Measurements from ENCODE around the gene TNFRSF11A.

Gene TNFRSF11A

DNA sequence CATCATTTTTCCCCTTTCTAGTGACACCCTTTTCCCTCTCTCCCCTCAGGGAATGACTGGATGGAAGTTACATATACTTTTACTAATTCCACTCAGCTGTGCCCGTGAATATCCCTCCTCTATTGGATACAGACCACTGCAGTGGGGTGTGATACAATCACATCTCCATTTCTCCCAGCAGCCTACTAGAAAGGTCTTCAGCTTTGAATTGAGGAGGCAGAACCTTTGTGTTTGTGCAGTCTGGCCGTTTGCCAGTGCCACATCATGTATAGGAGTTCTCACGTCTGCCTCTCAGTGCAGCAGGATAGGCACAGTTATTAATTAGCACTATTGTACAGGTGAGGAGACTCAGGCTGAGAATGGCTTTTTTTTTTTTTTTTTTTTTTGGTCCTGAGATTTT is 16.4 kb downstream of the TNFRSF11A start:
- in situ Hi-C loops (cut with HindIII; ENCODE audit: low sequenced_read_pairs), result no loop called here

DNA sequence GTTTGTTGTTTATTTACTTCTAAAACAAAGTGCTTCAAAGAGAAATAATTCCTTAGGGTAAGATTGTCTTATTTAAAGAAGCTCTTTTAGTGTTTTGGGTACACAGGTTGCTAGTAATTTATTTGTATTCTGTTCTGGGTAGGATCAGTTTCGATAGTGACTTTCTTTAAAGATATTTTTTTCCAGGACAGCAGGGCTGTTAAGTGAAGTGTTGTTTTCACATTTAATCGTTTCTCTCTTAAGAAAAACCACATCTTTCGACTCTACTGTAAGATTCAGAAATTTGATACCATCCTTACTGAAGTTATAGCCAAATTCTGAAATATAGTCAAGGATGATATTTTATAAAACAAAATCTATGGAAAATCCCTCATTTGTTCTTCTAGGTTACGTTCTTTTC is 17.8 kb downstream of the TNFRSF11A start:
- in situ Hi-C loops (cut with HindIII; ENCODE audit: low sequenced_read_pairs), result no loop called here

DNA sequence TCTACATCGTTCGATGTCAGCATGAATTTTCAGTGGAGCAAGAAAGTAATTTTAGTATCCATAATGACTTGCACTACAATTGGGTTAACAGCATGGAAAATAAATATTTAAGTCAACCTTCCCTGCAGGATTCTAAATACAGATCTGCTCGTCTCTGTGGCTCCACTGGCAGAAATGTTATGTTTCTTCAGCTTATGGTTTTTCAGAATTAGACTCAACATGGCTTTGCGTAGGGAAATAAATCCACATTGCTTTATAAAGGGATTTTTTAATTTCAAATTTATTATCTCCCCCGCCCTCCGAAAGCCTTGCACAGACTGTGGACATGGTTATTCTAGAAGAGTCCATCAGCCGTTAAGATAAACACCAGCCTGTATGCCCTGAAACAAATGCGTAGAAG is 18.2 kb downstream of the TNFRSF11A start:
- in situ Hi-C loops (cut with HindIII; ENCODE audit: low sequenced_read_pairs), result no loop called here

DNA sequence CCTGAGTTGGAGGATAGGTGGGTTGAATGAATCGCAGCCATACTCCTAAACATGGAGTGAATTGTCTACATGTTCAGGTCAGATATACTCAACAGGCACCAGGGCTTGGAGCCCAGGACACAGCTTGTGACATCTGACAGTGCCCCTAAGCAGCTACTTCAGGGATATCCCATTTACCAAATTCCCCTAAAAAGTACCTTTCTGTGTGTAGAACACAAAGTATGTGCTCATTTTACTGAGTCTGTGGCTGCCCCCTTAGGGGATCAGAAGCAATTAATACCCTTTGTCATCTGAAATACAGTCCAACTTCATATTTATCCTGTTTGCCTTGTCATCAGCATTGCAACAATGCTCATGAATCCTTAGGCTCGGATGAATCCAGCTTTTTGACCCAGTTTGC is 20.8 kb downstream of the TNFRSF11A start:
- in situ Hi-C loops (cut with HindIII; ENCODE audit: low sequenced_read_pairs), result no loop called here

DNA sequence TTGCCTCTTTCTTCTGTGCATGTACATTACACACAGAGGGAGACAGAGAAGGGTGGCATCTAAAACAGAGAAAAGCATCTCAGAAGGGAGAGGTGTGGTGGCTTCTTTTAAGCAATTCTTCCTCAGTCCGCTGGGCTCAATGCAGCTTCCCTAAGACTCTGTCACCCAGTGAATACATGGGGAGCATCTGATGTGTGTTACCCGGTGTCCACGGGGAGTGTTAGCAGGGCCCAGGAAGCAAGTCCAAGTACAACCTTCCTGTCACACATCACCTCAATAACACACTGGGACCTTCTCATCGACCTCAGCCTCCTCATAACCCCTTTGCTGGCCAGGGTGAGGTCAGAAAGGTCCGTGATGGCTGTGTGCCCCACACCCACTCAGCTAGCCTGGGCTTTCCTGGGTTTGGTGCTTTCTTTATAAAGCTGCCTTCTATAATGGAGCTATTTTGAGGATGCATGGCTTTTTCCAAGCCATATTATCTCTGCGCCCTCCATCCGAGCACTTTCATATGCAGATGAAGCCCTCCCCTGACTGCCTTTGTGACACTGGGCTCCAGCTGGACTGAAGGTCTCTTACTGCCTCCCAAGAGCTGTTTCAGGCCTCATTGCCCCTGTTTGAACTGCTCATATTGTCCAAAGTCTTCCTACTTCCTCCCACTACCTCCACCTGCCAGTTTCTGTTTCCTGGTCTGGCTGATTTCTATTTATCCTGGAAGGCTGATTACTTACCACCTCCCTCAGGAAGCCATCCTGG is 21.4 kb downstream of the TNFRSF11A start:
- in situ Hi-C loops (cut with HindIII; ENCODE audit: low sequenced_read_pairs), result no loop called here

DNA sequence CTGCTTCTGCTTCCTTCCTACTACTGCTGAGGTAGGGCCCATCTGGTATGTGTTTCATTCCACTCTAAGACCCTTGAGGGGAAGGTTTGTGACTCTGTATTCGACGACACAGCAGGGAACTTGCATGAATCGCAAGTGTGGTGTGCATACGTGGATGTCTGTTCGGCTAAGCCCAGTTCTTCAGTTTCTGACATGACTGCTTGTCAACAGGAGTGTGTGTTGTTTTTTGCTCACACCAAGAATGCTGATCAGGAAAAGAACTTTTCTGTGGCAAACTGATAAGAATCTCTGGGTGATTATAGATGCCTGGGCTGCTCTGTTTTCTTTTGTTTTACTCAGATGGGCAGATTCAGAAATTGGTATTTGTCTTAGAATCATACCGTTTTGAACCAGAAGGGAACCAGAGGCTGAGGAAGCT is 22.0 kb downstream of the TNFRSF11A start:
- in situ Hi-C loops (cut with HindIII; ENCODE audit: low sequenced_read_pairs), result no loop called here

DNA sequence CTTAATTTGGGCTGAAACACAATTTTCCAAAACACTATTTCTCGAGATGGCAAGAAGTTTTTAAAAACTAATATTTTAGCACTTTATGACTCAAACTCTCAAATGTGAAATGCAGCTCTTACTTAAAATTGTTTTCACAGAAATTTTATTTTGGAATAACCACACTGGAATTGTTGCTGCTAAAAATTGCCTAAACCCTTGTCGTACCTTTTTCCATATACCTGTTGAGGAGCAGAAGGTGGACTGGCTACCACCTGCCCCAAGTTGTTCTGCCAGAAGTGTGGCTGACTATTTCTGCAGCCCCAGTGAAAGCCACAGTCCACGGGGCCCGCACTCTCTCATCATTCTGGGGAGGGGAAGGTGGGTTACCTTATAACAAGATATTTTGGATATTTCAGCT is 23.4 kb downstream of the TNFRSF11A start:
- in situ Hi-C loops (cut with HindIII; ENCODE audit: low sequenced_read_pairs), result no loop called here

DNA sequence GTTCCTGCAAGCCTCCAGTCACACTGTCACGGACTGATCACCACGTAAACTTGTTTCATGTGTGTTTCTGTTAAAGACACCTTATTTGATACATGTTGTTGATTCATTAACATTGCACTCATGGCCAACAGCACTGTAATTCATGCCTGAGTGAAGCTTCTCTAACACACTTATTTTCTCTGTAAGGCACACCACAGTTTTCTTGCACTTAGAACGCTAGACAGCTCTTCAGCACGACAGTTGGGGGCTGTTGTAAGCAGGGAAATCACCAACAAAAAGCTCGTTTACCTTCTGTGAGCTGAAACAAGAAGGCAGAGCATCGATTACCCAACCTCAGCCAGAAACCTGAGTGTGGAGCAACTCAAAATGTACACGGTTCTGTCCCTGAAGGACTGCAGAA is 28.1 kb downstream of the TNFRSF11A start:
- in situ Hi-C loops (cut with HindIII; ENCODE audit: low sequenced_read_pairs), result no loop called here

DNA sequence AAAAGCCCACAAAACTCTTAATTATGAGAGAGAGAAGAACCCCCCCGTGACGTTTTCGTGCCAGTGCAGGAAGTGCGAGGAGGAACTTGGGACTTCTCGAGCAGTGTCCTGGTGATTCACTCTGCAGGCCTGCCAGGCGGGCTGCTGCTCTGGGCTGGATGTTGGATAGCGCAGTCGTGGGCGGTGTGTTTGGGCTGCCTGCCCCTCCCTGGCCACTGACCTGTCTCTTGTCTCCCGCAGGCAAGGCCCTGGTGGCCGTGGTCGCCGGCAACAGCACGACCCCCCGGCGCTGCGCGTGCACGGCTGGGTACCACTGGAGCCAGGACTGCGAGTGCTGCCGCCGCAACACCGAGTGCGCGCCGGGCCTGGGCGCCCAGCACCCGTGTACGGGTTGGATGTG is 29.0 kb downstream of the TNFRSF11A start:
- in situ Hi-C loops (cut with HindIII; ENCODE audit: low sequenced_read_pairs), result no loop called here

DNA sequence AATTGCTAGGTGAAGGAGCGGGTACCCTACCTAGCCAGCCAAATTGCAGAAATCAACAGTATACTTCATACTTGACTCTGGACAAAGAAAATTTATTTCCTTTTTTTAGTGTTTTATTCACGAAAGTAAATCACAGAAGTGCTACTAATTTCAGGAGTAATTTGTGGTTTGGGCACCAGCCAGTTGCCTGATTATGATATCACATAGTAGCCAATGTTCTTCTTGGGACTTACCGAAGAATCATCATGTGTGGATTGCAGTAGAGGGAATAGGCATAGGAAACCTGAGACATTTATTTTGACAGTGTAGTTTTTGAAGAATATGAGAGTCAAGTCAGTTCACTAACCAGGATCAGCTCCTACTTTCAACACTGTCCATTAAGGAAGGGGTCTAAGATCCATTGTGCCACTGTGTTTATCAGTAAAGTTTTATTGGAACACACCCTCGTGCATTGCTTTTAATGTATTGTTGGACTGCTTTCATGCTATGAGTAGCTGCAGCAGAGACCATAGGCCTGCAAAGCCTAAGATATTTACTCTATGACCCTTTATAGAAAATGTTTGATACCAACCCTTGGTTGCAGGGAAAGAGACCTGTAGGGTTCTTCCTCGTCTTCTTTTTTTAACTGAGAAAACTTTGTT is 32.1 kb downstream of the TNFRSF11A start:
- in situ Hi-C loops (cut with HindIII; ENCODE audit: low sequenced_read_pairs), result no loop called here

DNA sequence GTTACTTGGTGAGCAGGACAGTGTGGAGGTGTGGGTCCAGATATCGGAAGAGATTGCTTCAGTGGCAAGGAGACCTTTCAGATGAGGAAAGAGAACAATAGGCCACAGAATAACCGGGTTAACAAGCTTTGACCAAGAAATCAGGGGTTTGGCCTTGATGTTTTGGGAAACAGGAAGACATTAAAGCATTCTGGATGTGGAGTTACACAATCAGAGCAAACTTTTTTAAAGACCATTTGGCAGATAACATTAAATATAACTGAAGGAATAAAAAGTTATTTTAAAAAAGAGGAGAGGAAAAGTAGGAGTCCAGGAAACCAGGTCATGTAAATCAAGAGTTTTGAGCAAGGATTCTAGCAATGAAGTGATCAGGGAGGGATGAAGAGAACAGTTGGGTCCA is 35.7 kb downstream of the TNFRSF11A start:
- in situ Hi-C loops (cut with HindIII; ENCODE audit: low sequenced_read_pairs), result no loop called here

DNA sequence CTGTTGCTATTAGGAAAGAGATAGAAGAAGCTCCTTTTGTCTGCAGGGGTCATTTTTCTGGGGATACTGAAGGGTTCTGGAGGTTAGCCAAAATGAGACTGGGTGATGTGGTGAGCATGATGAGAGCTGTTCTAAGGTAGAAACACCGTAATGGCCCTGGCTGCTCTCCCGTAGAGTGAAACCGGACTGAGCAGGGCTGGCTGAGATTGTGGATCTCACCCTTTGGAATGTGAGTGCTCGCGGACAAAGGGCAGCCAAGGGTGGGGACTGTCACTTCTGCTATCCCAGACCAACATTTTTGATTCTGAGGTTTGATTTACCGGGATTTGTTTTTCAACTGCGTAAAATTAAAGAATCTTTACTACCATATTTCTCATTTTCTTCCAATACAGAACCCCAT is 36.2 kb downstream of the TNFRSF11A start:
- in situ Hi-C loops (cut with HindIII; ENCODE audit: low sequenced_read_pairs), result no loop called here

DNA sequence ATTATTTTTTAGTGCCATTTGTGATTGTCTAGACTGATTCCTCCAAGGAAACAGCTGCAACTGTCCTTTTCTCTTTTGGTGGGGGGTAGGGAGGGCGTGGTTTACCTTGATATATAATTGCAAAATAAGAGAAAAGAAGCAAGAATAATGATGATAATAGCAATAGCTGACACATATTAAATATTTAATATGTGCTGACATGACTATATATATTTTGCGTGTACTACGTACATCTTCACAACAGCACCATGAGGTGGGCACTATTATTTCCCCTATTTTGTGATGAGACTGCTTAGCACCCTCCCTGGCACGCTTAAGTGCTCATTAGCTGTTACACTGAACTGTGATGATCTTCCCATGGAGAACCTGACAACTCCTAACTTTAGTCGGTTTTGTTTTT is 39.4 kb downstream of the TNFRSF11A start:
- in situ Hi-C loops (cut with HindIII; ENCODE audit: low sequenced_read_pairs), result no loop called here

DNA sequence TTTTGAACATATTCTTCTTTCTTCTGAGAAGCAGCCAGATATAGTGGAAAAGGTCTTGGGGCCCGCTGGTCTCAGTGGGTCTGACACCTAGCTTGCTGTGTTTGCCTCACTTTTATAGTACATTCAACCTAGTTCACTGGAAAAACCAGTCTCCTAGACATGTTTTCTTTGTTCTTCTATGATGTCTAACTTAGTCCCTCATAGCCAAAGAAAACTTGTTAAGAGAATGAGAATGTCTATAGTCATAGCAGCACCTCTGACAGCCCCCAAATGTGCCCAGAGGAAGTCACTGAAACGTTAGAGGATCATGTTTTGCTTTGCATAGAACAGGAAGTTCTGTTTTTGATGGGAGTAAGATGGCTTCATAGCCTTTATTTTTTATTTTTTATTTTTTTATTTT is 40.3 kb downstream of the TNFRSF11A start:
- in situ Hi-C loops (cut with HindIII; ENCODE audit: low sequenced_read_pairs), result no loop called here

DNA sequence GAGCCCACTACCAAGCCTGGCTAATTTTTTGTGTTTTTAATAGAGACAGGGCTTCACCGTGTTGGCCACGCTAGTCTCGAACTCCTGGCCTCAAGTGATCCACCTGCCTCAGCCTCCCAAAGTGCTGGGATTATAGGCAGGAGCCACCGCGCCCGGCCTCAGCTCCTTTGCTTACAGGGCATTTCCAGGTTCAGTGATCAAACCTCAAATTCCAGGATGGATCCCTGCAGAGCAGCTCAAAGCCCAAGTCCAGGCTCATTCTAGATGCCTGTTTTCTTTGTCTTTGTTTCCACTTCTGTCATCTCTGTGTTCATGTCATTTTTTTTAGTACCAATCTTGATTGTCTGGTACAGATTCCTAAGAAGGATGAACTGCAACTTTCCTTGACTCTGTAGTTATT is 41.9 kb downstream of the TNFRSF11A start:
- in situ Hi-C loops (cut with HindIII; ENCODE audit: low sequenced_read_pairs), result no loop called here

DNA sequence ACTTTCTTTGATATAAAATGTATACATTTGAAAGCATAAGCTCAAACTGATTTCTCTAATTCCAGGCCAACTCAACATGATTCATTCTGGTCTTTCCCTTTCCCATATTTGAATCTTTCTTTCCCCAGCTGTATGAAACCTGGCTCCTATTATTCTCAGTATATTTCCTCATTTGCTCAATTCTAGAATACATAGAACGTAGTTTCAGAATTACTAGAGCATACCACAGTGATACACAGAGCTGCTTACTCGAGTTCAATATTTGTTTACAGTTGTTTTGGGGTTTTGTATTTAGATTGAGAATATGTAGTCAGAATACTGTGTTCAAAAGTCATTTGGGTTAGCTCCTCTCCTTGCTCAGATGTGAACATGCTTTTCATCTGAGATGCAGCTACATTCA is 43.0 kb downstream of the TNFRSF11A start:
- in situ Hi-C loops (cut with HindIII; ENCODE audit: low sequenced_read_pairs), result no loop called here

DNA sequence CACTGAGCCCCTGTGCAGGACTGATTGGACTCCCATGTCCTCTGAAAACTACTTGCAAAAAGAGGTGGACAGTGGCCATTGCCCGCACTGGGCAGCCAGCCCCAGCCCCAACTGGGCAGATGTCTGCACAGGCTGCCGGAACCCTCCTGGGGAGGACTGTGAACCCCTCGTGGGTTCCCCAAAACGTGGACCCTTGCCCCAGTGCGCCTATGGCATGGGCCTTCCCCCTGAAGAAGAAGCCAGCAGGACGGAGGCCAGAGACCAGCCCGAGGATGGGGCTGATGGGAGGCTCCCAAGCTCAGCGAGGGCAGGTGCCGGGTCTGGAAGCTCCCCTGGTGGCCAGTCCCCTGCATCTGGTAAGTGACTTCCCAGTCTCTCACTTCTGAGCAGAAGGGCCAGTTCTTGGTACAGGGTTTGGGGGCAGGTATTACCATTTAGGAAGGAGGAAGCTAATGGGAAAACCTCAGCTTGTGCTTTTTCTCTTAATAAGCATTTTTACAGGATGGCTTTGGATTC is 44.1 kb downstream of the TNFRSF11A start:
- in situ Hi-C loops (cut with HindIII; ENCODE audit: low sequenced_read_pairs), result no loop called here

DNA sequence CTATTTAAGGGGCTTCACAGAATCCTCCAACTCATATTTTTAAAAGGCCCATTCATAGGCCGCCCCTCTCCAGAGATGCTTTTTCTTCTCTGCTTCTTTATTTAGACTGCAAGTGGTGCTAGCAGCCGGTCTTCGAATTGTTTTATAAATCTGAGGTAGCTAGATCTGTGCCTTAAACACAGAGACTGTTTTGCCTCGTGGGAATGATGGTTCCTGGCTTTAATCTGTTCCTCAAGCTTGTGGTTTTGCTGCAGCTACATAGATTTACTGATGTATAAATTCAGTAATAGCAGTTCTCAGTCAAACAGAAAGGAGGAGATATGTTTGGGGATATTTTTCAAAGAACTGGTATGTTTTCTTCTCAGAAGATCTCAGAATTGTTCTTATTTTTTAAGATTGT is 45.3 kb downstream of the TNFRSF11A start:
- in situ Hi-C loops (cut with HindIII; ENCODE audit: low sequenced_read_pairs), result no loop called here

DNA sequence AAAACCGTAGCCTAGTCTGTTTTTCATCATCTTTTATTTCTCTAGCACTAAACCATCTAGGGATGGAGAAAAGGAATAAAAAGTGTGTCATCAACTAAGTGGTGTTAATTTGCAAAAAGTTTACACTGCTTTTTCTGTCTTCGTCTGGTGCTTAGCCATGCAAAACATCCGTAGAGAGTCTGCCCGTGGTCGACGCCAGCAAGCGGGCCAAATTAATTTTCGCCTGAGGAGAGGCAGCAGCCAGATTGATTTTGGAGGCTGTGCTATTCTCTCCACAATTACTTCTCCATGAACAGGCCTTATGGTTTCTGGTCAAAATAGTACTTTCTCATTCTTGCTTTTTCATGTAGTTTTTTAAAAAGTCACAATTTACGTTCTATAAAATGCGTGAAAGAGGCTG is 46.3 kb downstream of the TNFRSF11A start:
- in situ Hi-C loops (cut with HindIII; ENCODE audit: low sequenced_read_pairs), result no loop called here

DNA sequence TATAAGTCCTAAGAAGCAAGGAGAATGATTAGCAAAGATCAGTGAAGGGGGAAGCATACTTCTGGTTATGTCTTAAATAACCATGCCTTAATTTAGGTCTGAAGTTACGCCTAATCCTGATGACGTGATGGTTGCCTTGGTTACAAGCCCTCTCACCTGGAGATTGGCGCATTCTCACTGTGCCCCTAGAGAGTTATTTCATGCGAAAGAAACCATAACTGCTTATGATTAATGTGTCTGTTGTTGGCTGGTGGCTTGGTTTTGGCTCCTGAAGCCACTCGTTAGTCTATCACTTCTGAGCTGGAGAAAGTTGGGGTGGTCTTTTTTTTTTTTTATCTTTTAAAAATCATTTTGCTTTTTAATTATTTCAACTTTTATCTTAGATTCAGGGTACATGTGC is 47.0 kb downstream of the TNFRSF11A start:
- in situ Hi-C loops (cut with HindIII; ENCODE audit: low sequenced_read_pairs), result no loop called here

DNA sequence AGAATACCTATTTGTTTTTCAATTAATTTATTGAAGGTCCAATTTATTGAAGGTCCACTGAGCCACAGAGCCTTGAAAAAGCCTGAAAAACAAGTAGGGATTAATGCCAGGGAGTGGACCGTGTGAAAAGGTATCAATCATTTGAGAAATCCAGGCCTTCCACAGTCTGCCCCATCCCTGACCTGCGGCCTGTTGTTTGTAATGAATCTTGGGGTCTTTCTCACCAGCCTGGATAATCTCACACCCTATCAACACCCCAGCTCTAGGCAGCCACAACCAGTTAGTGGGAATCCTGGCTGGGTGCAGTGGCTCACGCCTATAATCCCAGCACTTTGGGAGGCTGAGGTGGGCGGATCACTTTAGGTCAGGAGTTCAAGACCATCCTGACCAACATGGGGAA is 47.8 kb downstream of the TNFRSF11A start:
- in situ Hi-C loops (cut with HindIII; ENCODE audit: low sequenced_read_pairs), result no loop called here

DNA sequence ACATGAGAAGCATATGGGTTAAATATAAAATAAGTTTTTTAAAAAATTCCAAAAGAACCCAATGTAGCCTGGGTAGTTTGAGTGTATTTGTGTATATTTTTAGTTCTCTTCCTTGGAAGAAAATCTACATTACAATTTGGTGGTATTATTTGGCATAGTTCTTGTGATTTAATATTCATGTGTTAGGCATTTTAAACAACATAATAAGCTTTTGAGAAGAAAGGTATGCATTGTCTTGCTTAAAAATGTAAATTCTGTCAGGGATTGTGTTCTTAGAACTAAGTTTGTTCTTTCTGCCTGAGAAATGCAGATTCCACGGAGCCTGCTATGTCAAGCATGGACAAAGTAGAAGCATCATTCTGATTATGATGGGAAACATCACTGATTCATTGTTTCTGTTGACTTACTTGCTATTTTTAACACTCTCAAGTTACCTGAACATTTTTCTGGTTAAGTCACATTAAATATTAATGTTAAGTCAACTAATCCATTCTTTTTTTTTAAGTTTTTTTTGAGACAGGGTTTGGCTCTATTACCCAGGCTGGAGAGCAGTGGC is 49.4 kb downstream of the TNFRSF11A start:
- in situ Hi-C loops (cut with HindIII; ENCODE audit: low sequenced_read_pairs), result no loop called here
